GM13976 (cell line): Measurements from ENCODE around the gene HTR2B.
"Not testable (repeated sequence)": the region's sequence is repeated elsewhere in the genome, so short reads cannot be mapped to it uniquely, and the experiment has no call there.

Experiments used
- DNase-seq: peaks from one replicate; pipeline ENCODE4 v3.0.0; 2012; ENCODE audit warnings: low spot score
- CTCF ChIP-seq: IDR thresholded peaks from 2 replicates; pipeline ENCODE4 v1.5.1; 2012; ENCODE audit warnings: borderline replicate concordance, mild to moderate bottlenecking; ENCODE audit not compliant: insufficient read depth; ENCODE audit errors: extremely low read depth, missing control alignments, control extremely low read depth
- in situ Hi-C: fragments of 300-500 bp; cut with MboI; formaldehyde crosslinking; loops from one replicate; pipeline ENCODE4 v1.12.0; 2022; ENCODE audit warnings: low sequenced_read_pairs, mixed read lengths, inconsistent platforms; ENCODE audit not compliant: unreplicated experiment

HTR2B gene

DNA sequence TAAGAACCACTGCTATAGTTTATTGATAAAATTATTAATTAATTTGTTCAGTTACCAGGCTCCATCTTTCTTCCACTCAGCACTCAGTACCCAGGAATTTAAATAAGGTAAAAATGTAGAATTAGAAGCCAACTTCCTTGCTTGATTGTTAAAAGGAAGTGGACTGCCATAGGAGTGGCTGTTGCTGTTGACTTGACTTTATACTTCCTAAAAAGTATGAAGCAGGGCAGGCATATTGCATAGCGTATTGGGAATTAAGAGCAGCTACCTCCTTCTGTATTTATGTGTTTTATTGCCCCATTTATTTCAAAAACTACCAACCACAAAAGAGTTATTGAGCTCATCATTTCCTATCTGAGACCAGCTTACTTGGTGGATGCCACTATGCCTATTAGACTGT lies 40.3 kb downstream of the HTR2B start:
- in situ Hi-C loops, result no loop called here
- no peak for TF ChIP-seq CTCF

GRCh38 chr2:231069379-231070054 lies 55.3 kb downstream of the HTR2B start:
- no peak for TF ChIP-seq CTCF
- in situ Hi-C loops, result no loop called here
- DNase-seq, result no peak

More for the DNA sequence above, 40.3 kb downstream of the HTR2B start:
- no peak for DNase-seq

DNA sequence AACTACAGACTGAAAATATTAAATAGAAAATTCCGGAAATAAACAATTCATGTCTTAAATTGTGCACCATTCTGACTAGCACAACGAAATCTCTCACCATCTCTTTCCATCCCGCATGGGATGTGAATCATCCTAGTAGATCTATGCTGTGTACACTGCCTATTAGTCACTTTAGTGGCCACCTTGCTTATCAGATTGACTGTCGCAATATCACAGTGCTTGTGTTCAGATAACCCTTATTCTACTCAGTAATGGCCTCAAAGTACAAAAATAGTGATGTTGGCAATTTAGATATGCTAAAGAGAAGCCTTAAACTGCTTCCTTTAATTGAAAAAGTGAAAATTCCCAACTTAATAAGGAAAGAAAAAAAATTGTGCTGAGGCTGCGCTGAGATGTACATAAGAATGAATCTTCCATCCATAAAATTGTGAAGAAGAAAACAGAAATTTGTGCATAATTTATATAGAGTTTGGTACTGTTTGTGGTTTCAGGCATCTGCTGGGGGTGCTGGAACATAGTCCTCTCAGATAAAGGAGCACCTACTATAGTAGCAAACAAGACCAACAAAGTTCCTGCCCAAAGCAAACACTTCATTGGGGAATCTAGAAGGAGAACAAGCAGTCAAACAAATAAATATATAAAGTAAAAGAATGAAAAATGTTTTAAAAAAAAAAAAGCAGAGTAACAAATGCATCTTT lies 56.2 kb downstream of the HTR2B start:
- no peak for TF ChIP-seq CTCF
- in situ Hi-C loops, result no loop called here
- no peak for DNase-seq

- in situ Hi-C loops, DNase-seq: not testable (repeated sequence)
Observed at GRCh38 chr2:231067531-231067930, 57.3 kb downstream of the HTR2B start.

GRCh38 chr2:231065966-231066365 lies 58.9 kb downstream of the HTR2B start:
- no peak for DNase-seq
- in situ Hi-C loops, result no loop called here

GRCh38 chr2:231063347-231063746 lies 61.5 kb downstream of the HTR2B start:
- in situ Hi-C loops, result no loop called here
- TF ChIP-seq CTCF, result no peak
- no peak for DNase-seq

More at GRCh38 chr2:231065966-231066365, 58.9 kb downstream of the HTR2B start:
- TF ChIP-seq CTCF, result no peak

- no peak for TF ChIP-seq CTCF
- no peak for DNase-seq
- in situ Hi-C loops, result no loop called here
Observed at GRCh38 chr2:231062776-231063175, 62.1 kb downstream of the HTR2B start.
